Measurements from ENCODE around the gene CMSS1.

CMSS1 gene

DNA sequence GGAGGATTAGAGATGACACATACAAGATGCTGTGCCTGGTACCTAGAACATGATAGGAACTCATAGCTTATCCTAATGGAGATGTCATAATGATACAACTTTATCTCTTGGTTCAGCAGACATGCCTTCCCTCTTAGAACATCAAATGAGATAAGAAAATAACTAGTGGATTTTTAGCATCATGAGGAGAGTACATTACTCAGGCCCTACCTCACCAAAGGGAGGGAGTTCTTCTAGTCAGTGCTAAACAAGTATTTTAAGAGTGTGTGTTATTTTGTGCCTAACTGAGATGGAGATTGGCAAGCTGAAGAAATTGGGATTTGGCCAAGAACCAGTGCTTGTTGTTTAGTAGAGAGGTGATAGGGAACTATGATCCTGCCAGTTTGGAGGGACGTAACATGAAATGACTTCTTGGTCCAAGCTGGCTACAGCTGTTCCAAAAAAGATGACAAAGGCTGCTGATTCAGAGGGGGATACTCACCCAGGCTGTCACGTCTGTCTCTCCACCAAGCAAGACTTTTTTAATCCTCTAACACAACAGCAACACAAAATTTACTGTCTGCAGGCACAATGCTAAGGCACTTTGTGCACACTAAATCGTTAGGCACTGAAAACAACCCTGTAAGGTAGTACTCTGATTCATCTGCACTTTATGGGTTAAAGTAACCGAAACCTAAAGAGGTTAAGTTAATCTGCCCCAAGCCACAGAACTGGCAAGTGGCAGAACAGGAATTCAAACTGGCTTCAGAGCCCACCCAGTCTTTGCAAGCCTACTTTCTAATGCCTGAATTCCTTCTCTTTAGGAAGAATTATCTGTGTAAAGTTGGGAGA lies 126.5 kb downstream of the CMSS1 start:
- Histone ChIP-seq H3K4me1 (ENCODE audit: insufficient read depth, low read length, poor library complexity, severe bottlenecking) (peaks cover 33% of the 10 kb centered on the region), H3K9ac (ENCODE audit: low read depth, low read length, poor library complexity, severe bottlenecking) (no peak overlapping the region), H3K9me3 (ENCODE audit: insufficient read depth, low read depth, low read length) (no peaks in the 10 kb centered on the region), H3K4me3 (ENCODE audit: low read length, poor library complexity, severe bottlenecking) (no peak overlapping the region), H3K79me2 (ENCODE audit: insufficient read depth, low read length) (no peaks in the 10 kb centered on the region), H4K20me1 (ENCODE audit: insufficient read depth, low read length, poor library complexity, severe bottlenecking) (no peaks in the 10 kb centered on the region), H3K36me3 (ENCODE audit: insufficient read depth, low read length) (no peaks in the 10 kb centered on the region), H3F3A (ENCODE audit: low read depth) (no peaks in the 10 kb centered on the region), H2AFZ (ENCODE audit: low read length) (no peak overlapping the region), H3K4me2 (ENCODE audit: low read depth, low read length, poor library complexity, severe bottlenecking) (no peak overlapping the region), H3K9me2 (replicated peaks; ENCODE audit: low read depth, low read length) (no peaks in the 10 kb centered on the region), H3K27me3 (ENCODE audit: insufficient read depth, low read length, poor library complexity, severe bottlenecking) (no peaks in the 10 kb centered on the region)
- TF ChIP-seq, protein P1, sequence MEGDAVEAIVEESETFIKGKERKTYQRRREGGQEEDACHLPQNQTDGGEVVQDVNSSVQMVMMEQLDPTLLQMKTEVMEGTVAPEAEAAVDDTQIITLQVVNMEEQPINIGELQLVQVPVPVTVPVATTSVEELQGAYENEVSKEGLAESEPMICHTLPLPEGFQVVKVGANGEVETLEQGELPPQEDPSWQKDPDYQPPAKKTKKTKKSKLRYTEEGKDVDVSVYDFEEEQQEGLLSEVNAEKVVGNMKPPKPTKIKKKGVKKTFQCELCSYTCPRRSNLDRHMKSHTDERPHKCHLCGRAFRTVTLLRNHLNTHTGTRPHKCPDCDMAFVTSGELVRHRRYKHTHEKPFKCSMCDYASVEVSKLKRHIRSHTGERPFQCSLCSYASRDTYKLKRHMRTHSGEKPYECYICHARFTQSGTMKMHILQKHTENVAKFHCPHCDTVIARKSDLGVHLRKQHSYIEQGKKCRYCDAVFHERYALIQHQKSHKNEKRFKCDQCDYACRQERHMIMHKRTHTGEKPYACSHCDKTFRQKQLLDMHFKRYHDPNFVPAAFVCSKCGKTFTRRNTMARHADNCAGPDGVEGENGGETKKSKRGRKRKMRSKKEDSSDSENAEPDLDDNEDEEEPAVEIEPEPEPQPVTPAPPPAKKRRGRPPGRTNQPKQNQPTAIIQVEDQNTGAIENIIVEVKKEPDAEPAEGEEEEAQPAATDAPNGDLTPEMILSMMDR (conservative IDR thresholded peaks at IDR 0.05; ENCODE audit: low read length) = no peak
- no peak for TF ChIP-seq EZH2phosphoT487 (IDR thresholded peaks at IDR 0.05; ENCODE audit: borderline replicate concordance)

DNA sequence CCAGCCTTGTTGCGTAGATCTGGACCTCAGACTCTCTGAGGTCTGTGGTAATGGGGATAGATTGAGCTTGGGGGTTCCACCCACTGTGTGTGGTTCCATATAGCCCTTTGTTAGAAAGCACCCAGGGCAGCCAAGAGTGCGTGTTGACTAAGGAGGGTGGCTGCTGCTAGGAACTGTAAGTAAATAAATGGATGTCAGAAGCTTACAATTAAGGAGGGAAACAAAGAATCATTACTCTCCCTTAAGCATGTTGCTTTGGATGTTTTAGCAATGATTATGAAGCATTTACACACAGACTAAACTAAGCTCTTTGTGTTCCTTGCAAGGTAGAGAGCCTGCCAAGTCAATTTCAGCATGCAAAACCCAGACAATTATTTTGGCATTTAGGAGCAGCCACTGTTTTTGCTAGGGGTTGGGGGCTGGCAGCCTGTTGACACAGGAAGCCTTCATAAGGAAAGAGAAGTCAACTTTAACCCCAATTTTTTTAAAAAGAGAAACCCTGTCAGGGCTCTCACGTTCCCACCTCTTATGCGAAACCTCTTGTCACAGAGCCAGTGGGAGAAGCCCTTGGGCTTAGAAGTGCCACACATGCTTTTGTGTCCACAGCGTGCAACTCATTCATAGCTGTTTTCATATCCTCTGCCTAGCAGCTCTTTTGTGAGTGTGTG lies 127.8 kb downstream of the CMSS1 start:
- Histone ChIP-seq H3K79me2 (ENCODE audit: insufficient read depth, low read length) (no peaks in the 10 kb centered on the region), H3K27me3 (ENCODE audit: insufficient read depth, low read length, poor library complexity, severe bottlenecking) (no peaks in the 10 kb centered on the region), H3K9ac (ENCODE audit: low read depth, low read length, poor library complexity, severe bottlenecking) (no peak overlapping the region), H3K4me1 (ENCODE audit: insufficient read depth, low read length, poor library complexity, severe bottlenecking) (peaks cover 23% of the 10 kb centered on the region), H3K36me3 (ENCODE audit: insufficient read depth, low read length) (no peaks in the 10 kb centered on the region), H3K4me3 (ENCODE audit: low read length, poor library complexity, severe bottlenecking) (no peak overlapping the region), H3F3A (ENCODE audit: low read depth) (no peaks in the 10 kb centered on the region), H3K9me2 (replicated peaks; ENCODE audit: low read depth, low read length) (no peaks in the 10 kb centered on the region), H4K20me1 (ENCODE audit: insufficient read depth, low read length, poor library complexity, severe bottlenecking) (no peaks in the 10 kb centered on the region), H3K9me3 (ENCODE audit: insufficient read depth, low read depth, low read length) (no peaks in the 10 kb centered on the region), H2AFZ (ENCODE audit: low read length) (no peak overlapping the region), H3K4me2 (ENCODE audit: low read depth, low read length, poor library complexity, severe bottlenecking) (no peak overlapping the region)
- TF ChIP-seq EZH2phosphoT487 (IDR thresholded peaks at IDR 0.05; ENCODE audit: borderline replicate concordance) = no peak
- TF ChIP-seq, protein P1 (conservative IDR thresholded peaks at IDR 0.05; ENCODE audit: low read length) = no peak

DNA sequence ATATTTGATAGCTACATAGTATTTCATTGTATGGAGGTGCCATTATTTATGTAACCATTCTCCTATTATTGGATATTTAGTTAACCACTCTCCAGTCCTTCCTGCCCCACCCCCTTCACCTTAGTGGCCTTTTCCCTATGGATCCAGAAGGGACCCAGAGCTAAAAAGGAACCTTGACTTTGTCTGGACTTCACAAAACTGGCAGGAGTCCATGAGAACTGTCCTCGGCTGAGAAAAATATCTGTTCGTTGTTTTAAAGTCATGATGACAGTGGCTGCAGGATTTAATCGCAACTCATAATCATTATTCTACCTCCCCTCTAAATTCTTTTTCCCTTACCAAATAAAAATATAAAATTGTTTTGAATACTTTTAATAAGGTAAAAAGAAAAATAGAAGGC lies 129.7 kb downstream of the CMSS1 start:
- Histone ChIP-seq H3K9ac (ENCODE audit: low read depth, low read length, poor library complexity, severe bottlenecking) (no peak overlapping the region), H3F3A (ENCODE audit: low read depth) (no peaks in the 10 kb centered on the region), H3K4me1 (ENCODE audit: insufficient read depth, low read length, poor library complexity, severe bottlenecking) (peaks cover 30% of the 10 kb centered on the region), H2AFZ (ENCODE audit: low read length) (no peak overlapping the region), H3K27me3 (ENCODE audit: insufficient read depth, low read length, poor library complexity, severe bottlenecking) (no peaks in the 10 kb centered on the region), H3K4me3 (ENCODE audit: low read length, poor library complexity, severe bottlenecking) (no peak overlapping the region), H3K36me3 (ENCODE audit: insufficient read depth, low read length) (no peaks in the 10 kb centered on the region), H4K20me1 (ENCODE audit: insufficient read depth, low read length, poor library complexity, severe bottlenecking) (no peaks in the 10 kb centered on the region), H3K79me2 (ENCODE audit: insufficient read depth, low read length) (no peaks in the 10 kb centered on the region), H3K9me2 (replicated peaks; ENCODE audit: low read depth, low read length) (no peaks in the 10 kb centered on the region), H3K9me3 (ENCODE audit: insufficient read depth, low read depth, low read length) (no peaks in the 10 kb centered on the region), H3K4me2 (ENCODE audit: low read depth, low read length, poor library complexity, severe bottlenecking) (no peak overlapping the region)
- TF ChIP-seq EZH2phosphoT487 (IDR thresholded peaks at IDR 0.05; ENCODE audit: borderline replicate concordance) = no peak
- TF ChIP-seq, protein P1 (conservative IDR thresholded peaks at IDR 0.05; ENCODE audit: low read length) = no peak

Measured in Loucy (cell line).